NCI-H2196 treated with DMSO at 0.1 percent for 48 hours (cell line): ENCODE results near the gene ZFP36L2.
"Not testable (repeated sequence)": the region's sequence is repeated elsewhere in the genome, so short reads cannot be mapped to it uniquely, and the experiment has no call there.

Experiments
- DNase-seq: peaks from one replicate; lab custom pipeline; 2025; ENCODE audit not compliant: unreplicated experiment; lab: John Stamatoyannopoulos, UW

ZFP36L2 gene

DNA sequence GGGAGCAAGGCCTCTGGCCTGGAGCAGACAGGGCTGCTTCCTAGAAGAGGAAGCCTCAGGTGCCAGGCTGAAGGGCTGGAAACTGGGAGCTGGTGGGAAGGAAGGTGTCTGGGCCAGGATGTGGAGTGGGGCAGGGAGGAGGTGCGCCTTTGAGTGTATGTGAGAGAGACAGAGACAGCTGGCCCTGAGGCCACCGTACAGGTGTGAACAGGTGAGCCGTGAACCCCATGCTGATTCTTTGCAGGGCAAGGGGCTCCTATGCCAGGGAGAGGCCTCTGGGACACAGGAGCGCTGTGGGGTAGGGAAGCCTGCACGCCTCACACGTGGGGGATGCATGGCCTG is 16.3 kb downstream of the ZFP36L2 start:
- no peak for DNase-seq

DNA sequence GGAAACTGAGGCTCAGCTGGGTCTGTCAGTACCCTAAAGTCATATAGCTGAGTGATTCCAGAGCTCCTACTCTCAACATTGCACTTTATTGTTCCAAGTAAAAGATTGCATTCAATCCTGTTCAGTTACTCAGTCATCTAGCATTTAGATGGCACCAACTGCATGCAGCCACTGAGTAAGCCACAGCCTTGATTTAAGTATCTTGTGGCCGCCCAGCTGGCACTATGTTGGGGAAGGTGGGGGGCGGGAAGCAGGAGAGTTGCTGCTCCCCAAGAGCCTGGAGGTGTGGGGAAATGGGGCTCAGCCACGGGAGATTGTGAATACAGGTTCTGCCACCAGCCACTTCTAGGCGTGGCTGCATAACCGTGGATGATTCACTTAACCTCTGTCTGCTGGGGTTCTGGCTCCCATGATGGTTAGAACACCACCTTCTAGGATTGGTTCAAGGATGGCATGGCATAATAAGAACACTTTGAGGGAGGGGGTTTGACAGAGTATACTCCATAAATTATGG is 17.1 kb downstream of the ZFP36L2 start:
- no peak for DNase-seq

DNA sequence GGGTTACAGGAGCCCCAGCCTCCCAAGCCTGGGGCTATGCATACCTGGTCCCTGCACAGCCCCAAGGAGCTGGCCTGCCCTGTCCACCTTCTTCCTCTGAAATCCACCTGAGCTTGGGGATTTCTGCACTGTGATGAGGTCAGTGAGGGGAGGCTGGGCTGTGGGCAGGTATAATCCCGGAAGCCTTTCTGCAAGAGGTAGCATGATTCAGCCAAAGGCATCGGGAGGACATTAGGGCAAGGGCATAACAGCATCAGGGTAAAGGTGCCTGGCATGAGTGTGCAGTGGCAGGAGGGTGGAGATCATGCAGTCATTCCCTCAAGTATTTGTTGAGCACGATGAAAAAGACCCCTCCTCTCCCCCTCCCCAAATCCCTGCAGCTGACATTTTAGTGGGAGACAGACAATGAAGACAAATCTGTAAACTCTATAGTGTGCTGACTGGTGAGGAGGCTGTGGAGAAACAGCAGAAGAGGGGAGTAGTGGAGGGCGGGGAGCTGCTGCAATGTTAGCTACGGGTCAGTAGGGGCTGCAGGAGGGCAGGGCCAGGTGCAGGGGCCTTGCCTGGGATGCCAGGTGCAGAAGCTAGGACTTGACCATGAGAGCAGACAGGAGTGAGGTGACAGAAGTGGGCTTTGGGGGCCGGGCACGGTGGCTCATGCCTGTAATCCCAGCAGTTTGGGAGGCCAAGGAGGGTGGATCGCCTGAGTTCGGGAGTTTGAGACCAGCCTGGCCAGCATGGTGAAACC is 18.7 kb downstream of the ZFP36L2 start:
- DNase-seq = no peak

DNA sequence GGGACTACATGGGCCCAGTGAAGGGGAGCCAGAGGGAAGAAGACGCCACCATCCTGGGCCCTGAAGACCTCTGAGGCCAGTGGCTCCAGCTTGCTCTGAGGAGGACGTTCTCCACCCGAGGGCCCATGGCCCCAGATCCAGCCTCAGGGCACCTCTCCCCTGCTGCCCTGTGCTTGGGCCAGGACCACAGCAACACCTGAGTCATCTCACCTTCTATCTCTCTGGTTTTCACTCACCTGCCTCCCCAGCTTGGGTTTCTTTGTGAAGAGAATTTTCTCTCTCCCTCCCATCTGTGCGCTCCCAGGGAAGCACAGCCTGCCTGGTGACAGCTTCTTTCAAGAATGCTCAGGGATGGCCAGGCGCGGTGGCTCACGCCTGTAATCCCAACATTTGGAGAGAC is 19.8 kb downstream of the ZFP36L2 start:
- no peak for DNase-seq

DNA sequence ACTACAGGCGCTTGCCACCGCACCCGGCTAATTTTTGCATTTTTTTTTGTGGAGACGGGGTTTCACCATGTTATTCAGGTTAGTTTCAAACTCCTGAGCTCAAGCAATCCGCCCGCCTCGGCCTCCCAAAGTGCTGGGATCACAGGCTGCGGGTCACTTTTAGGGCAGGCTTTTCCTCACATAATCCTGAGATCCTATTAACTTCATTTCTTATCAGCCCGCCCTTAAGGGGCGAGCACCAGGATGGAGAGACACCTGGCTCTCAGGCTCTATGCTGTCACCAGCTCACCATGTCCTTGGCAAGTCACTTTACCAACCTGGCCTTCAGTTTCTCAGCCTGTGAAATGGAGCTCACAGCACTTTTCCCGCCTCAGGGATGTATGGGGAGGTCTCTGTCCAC is 23.0 kb downstream of the ZFP36L2 start:
- DNase-seq = no peak

DNA sequence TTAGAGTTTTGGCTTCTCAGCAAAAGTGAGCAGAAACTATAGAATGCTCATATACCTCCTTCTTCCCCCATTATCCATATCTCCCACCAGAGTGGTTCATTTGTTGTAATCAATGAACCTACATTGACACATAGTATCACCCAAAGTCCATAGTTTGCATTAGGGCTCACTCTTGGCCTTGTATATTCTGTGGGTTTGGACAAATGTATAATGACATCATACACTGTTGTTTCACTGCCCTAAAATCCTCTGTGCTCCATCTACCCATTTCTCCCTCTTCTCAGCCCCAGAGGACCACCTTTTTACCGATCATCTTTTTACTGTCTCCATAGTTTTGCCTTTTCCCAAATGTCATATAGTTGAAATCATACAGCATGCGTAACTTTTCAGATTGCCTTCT is 24.1 kb downstream of the ZFP36L2 start:
- no peak for DNase-seq

DNA sequence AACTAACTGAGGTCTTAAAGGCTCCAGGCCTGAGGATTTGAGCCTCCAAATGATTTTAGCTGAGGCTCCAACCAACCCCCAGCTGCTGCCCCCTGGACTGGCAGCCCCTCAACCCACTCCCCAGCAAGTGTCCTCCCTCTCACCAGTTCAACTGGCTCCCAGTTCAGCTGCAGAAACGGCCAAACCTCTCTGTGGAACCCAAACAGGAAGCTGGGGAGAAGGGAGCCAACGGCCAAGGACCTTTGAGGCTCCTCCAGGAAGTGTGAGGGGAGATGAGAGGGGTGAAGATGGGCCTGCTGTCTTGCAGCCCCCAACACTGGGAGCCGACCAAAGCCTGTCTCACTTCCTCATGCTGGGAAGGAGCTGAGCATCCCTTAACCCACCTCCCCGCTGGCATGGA is 24.9 kb downstream of the ZFP36L2 start:
- DNase-seq = no peak

DNA sequence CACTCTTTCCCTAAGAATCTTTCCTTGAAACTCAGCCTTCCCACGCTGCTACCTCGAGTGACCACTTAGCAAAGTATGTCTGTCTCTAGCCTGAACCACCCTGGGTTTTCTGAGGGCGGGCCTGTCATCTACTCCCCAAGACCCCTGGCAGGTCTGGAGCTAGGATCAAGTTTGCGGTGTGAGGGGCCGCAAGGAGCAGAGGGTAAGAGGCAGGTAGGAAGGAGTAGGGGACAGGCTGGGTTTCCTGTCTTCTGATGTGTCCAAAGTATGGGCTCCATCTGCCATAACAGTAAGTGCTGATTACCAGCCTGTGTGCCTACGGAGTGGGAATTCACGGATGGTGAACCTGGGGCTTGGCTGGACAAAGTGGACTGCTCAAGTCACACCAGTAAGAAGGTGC is 25.4 kb downstream of the ZFP36L2 start:
- DNase-seq = no peak

DNA sequence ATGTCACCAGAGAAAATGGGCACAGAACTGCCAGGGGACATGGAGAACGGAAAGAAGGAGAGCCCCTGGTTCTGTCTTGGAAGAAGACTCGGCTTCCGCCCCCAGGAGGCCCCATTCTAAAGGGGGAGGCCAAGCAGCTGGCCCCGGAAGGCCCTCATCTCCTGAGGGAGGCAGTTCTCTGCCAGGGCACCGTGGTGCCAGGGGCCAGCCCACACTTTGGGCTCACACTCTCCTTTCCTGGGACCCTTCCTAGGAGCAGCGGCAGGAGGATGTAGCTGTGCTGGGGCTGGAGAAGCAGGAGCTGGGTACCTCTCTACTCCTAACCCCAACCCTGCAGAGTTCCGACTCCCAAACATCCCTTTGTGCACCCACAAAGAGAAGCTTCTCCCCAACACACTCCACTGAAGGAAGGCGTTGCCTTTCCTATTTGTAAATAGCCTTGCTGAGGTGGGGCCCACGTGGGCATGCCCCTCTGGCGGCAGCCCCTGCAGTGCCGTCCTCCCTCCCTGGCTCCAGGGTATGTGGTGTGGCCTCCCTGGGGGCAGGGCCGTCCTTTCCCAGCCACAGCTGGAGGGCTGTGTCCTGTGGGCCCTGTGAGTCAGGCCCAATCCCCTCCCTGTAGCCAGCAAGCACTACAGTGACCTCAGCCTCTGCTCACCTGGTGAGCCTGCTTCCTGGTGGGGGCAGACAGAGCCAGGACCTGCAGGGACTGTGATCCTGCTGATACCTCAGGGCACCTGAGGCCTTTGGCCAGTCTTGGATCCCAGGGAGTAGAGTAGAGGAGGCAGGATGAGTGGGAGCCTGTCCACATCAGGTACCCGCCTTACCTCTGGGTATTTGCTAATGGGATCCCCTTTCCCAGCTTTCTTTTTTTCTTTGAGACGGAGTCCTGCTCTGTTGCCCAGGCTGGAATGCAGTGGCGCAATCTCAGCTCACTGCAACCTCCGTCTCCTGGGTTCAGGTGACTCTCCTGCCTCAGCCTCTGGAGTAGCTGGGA is 26.6 kb downstream of the ZFP36L2 start:
- no peak for DNase-seq

DNA sequence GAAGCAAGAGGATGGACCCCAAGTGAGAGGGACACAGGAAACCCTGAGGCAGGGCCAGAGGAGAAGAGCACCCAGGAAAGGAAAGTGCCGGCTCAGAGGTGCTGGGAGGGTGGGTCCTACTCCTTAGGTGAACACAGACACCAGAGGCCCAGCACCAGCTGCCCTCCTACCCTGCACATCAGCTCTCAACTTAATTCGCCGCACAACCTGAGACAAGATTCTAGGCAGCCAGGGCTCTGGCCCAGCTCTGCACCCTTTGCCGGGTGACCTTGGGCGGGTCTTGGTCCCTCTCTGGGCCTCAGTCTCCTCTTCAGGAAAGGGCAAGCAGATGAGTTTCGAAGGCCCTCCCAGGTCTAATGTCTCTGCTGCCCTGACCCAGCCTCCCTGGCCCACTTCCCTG is 28.1 kb downstream of the ZFP36L2 start:
- DNase-seq = no peak

DNA sequence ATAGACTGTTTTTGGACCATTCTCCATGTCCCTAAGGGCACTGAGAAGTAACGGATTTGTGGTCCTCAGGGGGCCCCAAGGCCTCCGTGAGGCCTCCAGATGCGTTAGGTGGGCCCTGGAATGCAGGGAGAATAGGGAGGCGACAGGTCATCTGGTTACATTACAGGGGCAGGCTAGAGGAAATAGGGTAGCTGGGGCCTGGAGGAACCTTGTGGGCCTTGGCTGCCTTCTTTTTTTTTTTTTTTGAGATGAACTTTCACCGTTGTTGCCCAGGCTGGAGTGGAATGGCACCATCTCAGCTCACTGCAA is 28.9 kb downstream of the ZFP36L2 start:
- no peak for DNase-seq

DNA sequence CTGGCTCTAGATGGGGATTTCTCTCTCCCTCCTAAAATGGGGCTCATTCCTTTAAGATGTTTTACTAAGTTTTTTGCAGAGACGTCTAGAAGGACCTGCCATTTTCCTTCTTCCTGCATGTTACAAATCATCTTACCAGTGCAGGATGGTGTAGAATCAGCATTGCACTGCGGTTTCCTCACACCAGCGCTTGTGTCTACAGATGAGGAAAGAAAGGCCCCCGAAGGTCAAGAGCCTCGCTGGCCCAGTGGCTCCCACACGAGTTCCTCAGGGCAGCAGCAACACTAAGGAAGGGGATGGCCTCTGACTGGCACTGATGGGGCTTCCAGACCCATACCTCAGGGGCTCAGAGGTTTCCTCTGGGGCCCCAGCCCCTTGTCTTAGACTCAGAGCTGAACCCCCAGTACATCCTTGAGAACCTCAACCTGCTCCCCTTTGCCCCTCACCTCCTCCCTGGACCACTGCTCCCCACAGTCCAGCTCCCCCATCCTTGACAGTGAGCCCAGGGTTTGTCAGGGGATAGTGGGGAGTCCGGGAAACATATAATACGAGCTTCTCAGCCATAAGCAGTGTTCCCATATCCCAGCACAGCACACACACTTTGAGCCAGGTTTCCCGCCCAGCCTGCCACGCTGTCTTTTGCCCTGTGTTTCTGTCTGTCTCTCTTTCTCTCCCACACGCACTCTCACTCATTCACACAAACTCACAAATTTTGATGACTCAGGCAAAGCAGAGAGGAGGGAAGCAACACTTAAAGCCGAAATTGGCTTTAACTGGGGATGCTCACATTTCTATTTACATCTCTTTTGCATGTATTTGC is 29.4 kb downstream of the ZFP36L2 start:
- no peak for DNase-seq

DNA sequence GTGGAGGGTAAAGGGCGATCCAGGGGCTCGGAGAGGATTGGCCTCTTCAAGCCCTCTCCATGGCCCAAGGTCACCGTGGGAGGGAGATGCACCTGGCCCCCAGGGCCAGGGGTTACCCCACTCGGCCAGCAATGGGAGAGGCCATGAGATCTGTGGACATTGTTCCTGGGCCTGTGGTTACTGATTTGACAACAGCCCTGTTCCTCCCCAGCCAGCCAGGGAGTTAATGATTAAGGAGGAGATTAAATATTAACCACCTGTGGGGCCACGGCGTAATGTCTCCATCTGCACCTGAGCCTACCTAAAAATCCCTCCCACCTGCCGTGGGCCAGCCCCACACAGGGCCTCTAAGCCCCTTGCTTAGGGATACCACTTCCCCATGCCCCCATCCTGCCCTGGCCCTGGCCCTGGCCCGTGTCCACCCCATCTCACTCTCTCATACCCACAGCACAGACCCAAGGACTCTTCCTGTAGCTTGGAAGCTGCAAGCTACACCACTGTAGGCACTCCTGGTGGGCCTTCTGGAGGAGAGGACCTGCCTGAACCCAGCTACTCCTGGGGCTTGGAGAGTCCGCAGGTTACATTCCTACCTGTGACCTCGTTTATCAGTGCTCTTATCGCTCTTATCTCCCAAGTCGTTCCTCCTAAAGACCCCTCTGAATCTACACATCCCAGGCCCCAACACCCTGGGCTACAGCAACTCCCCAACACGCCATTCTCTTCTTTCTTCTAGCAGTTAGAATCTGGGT is 32.1 kb downstream of the ZFP36L2 start:
- DNase-seq = no peak

DNA sequence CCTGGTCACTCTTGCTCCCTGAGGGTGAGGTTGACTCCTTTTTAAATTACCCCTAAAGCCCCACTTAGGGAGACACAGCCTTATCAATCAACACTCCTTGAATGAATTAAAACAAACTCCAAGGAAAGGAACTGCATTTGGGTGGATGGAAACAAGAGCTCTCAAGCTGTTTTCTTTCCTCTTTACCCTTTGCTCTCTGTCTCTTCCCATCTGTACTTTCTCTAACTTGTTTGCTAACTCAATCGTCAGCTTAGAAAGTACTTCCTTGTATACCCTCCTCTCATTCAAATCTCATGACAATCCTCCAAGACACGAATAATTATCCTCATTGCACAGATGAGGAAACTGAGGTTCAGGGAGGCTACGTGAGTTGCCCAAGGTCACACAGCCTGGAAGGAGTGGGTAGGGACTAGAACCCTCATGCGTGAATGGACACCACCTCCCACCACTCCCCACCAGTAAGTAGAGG is 32.7 kb downstream of the ZFP36L2 start:
- DNase-seq = no peak

DNA sequence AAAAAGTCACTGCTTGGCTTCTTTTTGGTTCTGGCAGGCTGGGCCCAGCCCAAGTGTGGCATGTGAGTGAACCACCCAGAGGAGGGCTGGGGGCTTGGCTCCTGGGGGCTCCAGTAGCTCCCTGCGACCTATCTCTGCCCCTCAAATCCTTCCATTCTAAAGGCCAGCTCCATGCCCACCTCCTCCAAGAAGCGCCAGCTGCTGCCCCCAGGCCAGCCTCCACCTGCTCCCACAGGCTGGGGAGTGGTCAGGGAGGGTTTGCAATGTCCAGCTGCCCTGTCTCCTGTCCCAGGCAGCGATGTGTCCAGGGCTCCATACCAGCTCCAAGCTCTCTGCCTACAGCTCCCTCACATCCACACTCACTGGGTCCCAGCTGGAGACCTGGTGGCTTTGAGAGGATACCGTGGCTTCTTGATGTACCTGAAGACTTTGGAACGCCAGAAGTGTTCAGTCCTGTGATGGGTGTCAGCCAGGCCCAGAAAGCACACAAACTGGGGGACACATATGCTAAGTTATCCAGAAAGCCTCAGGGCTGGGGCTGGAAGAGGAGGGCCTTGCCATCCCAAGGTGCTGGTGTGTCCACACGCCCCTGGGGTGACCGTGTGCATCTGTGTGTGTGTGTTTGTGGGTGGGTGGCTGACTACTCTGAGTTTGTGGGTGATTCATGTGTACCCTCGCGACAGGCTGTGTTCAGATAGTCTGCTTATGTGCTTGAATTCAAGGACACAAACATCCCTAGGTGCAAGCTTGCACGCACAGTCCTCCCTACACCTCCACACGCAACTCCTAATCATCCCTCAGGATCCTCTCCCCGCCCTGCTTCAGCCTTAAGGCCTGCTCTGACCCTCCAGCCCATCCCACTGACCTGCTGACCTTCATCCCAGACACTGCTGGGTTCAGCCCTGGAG is 33.4 kb downstream of the ZFP36L2 start:
- no peak for DNase-seq

DNA sequence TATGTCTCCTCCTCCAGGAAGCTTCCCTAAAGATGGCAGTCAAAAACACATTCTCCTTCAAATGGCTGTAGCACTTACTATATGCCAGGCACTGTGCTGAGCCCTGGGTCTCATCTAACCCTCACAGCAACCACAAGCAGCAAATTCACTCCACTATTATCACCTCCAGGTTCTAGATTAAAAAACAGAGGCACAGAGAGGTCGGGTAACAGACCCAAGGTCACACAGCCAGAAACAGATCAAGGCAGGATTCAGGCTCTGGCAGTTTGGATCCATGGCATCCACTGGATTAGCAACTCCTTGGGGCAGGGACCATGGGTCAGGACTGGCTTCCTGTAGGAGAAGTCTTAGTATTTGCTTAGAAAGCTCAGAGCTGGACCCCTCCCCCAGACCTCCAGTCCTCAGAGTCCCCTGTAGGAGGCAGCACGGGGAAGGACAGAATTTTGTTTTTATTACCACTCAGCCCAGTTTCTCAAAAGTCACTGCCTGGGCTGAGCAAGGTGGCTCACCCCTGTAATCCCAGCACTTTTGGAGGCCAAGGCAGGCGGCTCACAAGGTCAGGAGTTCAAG is 34.4 kb downstream of the ZFP36L2 start:
- no peak for DNase-seq

DNA sequence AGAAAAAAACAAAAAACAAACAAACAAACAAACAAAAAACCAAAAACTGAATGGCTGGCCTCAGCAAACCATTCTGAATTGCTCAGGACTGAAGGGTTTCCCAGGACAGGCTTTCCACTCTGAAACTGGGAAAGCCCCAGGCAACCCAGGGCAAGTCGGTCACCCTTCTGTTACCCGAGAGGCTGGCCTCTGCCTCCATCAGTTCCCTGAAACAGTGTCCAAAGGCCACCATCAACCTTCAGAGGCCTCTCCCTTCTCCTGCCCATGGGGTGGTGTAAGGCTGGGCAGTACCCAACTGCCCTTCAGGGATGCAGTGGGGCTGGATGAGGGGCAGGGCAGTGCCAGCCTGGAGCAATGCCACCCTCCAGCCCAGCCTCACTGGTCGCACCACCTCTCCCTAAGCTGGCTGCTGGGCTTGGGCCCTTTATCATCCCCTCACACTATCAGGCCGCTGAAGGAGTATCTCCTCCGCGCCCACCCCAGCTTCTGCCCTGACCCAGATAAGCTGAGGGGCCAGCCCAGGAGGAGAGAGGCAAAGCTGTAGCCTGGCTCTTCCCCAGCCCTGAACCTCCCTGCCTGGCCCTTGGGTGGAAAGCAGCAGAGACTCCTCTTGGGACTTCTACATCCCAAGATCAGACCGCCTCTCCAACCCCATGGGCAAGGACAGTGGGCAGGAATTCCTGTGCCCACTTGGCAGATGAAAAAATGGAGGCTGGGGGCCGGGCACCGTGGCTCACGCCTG is 35.9 kb downstream of the ZFP36L2 start:
- DNase-seq = no peak

DNA sequence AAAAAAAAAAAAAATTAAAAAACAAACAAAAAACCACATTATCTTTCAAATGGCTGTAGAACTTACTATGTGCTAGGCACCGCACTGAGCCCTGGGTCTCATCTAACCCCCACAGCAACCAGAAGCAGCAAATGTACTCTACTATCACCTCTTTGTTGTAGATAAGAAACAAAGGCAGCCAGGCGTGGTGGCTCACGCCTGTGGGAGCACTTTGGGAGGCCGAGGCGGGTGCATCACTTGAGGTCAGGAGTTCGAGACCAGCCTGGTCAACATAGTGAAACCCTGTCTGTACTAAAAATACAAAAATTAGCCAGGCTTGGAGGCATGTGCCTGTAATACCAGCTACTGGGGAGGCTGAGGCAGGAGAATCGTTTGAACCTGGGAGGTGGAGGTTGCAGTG is 36.5 kb downstream of the ZFP36L2 start:
- not testable (repeated sequence) for DNase-seq
